Measurements from ENCODE around the gene SHISA9. TPM values are rescaled to one million over a fixed set of nuclear protein-coding genes. Genes with fewer than 3 reads are reported as not detected.

The SHISA9 gene
- total RNA-seq, 1 donor from 2014 or later = 2.5 TPM

DNA sequence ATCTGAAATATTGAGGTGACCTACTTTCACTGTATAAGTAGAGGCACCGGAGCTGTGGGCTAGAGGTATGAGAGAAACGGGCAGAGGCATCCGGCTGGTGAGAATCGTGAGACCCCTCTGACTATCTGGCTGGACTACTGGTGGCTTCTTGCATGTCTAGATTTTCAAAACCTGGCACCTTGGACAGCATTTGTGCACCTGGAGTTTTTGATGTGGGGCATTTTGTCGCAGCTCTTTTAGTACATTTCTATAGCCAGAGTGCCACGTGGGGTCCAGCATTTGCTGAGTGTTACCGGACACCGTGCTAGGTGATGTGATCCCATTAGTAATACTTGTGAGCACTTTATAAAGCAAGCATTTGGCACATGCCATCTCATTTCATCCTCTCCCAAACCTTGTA, 32.6 kb upstream of the SHISA9 start:
- no peak overlapping the region for H3K9ac ChIP-seq
- Mint-ChIP-seq H3K4me3 (no peak overlapping the region), H3K27me3 (ENCODE audit: insufficient read depth, low read depth) (peaks cover 6% of the 10 kb centered on the region), H3K4me1 (no peaks in the 10 kb centered on the region), H3K27ac (no peak overlapping the region), H3K9me3 (peaks cover 3% of the 10 kb centered on the region), H3K36me3 (no peaks in the 10 kb centered on the region)
- no peaks in the 10 kb centered on the region for H3K36me3 ChIP-seq
- no peak overlapping the region for H2AFZ ChIP-seq (replicated peaks)
- H3F3A ChIP-seq (ENCODE audit: low read depth) = no peaks in the 10 kb centered on the region
- no peak overlapping the region for H3K27ac ChIP-seq
- no peak overlapping the region for H3K4me2 ChIP-seq
- no peak overlapping the region for H3K4me3 ChIP-seq
- no peak for DNase-seq (ENCODE audit: low spot score)
- TF ChIP-seq EZH2 (IDR thresholded peaks at IDR 0.05) = no peak
- TF ChIP-seq EZH2phosphoT487 (IDR thresholded peaks at IDR 0.05) = no peak
- TF ChIP-seq, protein P1, sequence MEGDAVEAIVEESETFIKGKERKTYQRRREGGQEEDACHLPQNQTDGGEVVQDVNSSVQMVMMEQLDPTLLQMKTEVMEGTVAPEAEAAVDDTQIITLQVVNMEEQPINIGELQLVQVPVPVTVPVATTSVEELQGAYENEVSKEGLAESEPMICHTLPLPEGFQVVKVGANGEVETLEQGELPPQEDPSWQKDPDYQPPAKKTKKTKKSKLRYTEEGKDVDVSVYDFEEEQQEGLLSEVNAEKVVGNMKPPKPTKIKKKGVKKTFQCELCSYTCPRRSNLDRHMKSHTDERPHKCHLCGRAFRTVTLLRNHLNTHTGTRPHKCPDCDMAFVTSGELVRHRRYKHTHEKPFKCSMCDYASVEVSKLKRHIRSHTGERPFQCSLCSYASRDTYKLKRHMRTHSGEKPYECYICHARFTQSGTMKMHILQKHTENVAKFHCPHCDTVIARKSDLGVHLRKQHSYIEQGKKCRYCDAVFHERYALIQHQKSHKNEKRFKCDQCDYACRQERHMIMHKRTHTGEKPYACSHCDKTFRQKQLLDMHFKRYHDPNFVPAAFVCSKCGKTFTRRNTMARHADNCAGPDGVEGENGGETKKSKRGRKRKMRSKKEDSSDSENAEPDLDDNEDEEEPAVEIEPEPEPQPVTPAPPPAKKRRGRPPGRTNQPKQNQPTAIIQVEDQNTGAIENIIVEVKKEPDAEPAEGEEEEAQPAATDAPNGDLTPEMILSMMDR (IDR thresholded peaks at IDR 0.05) = no peak
- H3K79me2 ChIP-seq (ENCODE audit: low read depth) = no peaks in the 10 kb centered on the region
- H3K27me3 ChIP-seq = no peaks in the 10 kb centered on the region
- no peaks in the 10 kb centered on the region for H4K20me1 ChIP-seq (ENCODE audit: low read depth)
- no peaks in the 10 kb centered on the region for H3K9me3 ChIP-seq (ENCODE audit: low read depth)
- no peaks in the 10 kb centered on the region for H3K4me1 ChIP-seq

DNA sequence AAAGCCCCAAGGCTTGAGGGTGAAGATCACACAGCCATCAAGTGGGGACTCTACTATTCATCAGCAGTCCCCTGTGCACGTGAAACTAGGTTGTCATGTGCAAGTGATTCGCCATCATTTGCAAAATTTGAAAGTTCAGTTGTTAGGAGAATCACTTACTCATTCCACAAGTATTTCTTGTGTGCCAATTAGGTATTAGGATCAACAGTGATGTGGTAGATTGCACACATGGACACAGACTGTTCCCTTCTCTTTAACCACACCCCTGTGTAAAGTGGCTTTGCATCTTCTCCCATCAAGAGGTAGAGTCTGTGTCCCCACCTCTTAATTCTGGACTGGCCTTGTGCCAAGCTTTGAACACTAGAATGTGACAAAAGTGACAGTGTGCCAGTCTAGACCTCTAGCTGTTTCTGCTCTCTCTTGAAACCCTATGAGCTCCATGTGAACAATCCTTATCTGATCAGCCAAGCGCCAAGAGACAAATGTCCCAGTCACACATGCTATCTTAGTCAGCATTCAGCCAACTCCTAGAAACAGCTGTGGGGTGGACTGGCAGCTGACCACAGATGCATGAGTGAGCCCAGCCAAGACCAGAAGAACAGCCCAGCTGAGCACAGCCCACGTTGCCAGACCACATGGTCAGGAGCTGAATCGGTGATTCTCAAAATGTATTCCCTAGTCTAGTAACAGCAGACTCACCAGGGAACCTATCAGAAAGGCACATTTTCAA, 31.5 kb upstream of the SHISA9 start:
- H3K27ac Mint-ChIP-seq = no peak overlapping the region
- no peaks in the 10 kb centered on the region for H3K36me3 ChIP-seq

DNA sequence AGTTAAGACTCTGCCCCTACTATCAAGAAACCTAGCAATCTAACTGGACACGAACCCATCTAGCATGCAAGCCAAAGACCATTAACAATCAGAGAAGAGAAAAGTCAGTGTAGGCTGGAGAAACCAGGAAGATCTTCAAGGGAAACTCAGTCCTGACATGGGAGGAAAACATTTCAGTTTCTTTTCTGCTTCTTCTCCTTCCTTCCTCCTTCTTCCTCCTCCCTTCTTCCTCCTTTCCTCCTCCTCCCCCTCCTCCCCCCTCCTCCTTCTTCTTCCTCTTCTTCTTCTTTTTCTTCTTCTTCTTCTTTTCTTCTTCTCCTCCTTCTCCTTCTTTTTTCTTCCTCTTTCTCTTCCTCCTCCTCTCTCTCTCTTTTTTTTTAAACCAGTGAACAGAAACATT, 29.6 kb upstream of the SHISA9 start:
- Histone ChIP-seq H4K20me1 (ENCODE audit: low read depth) (no peaks in the 10 kb centered on the region), H3K27me3 (no peaks in the 10 kb centered on the region), H2AFZ (replicated peaks) (no peak overlapping the region), H3K9me3 (ENCODE audit: low read depth) (no peaks in the 10 kb centered on the region), H3F3A (ENCODE audit: low read depth) (no peaks in the 10 kb centered on the region), H3K4me1 (no peaks in the 10 kb centered on the region), H3K36me3 (no peaks in the 10 kb centered on the region), H3K79me2 (ENCODE audit: low read depth) (no peaks in the 10 kb centered on the region), H3K27ac (no peak overlapping the region), H3K9ac (no peak overlapping the region), H3K4me2 (no peak overlapping the region), H3K4me3 (no peak overlapping the region)
- Mint-ChIP-seq H3K27me3 (ENCODE audit: insufficient read depth, low read depth) (peaks cover 2% of the 10 kb centered on the region), H3K36me3 (no peaks in the 10 kb centered on the region), H3K27ac (no peak overlapping the region), H3K9me3 (peaks cover 3% of the 10 kb centered on the region), H3K4me1 (no peaks in the 10 kb centered on the region), H3K4me3 (no peak overlapping the region)
- TF ChIP-seq EZH2 (IDR thresholded peaks at IDR 0.05) (no peak), EZH2phosphoT487 (IDR thresholded peaks at IDR 0.05) (no peak)
- DNase-seq (ENCODE audit: low spot score) = no peak

More for the DNA sequence above, 31.5 kb upstream of the SHISA9 start:
- no peak for DNase-seq (ENCODE audit: low spot score)
- Histone ChIP-seq H4K20me1 (ENCODE audit: low read depth) (no peaks in the 10 kb centered on the region), H3K79me2 (ENCODE audit: low read depth) (no peaks in the 10 kb centered on the region), H3K9ac (no peak overlapping the region), H3K27me3 (no peaks in the 10 kb centered on the region), H3K9me3 (ENCODE audit: low read depth) (no peaks in the 10 kb centered on the region), H2AFZ (replicated peaks) (no peak overlapping the region), H3K4me2 (no peak overlapping the region), H3K4me1 (no peaks in the 10 kb centered on the region), H3K4me3 (no peak overlapping the region), H3K27ac (no peak overlapping the region), H3F3A (ENCODE audit: low read depth) (no peaks in the 10 kb centered on the region)
- H3K36me3 Mint-ChIP-seq = no peaks in the 10 kb centered on the region
- no peaks in the 10 kb centered on the region for H3K4me1 Mint-ChIP-seq
- H3K27me3 Mint-ChIP-seq (ENCODE audit: insufficient read depth, low read depth) = peaks cover 2% of the 10 kb centered on the region
- H3K9me3 Mint-ChIP-seq = peaks cover 3% of the 10 kb centered on the region
- no peak overlapping the region for H3K4me3 Mint-ChIP-seq
- no peak for TF ChIP-seq EZH2phosphoT487 (IDR thresholded peaks at IDR 0.05)
- no peak for TF ChIP-seq EZH2 (IDR thresholded peaks at IDR 0.05)
- TF ChIP-seq, protein P1 (IDR thresholded peaks at IDR 0.05) = no peak

- no peaks in the 10 kb centered on the region for H3K36me3 ChIP-seq
- H3K4me1 ChIP-seq = no peaks in the 10 kb centered on the region
- Mint-ChIP-seq H3K27ac (no peak overlapping the region), H3K4me3 (no peak overlapping the region), H3K4me1 (no peaks in the 10 kb centered on the region), H3K36me3 (no peaks in the 10 kb centered on the region), H3K27me3 (ENCODE audit: insufficient read depth, low read depth) (no peaks in the 10 kb centered on the region), H3K9me3 (peaks cover 3% of the 10 kb centered on the region)
- no peak overlapping the region for H3K4me2 ChIP-seq
- H3K9ac ChIP-seq = no peak overlapping the region
- H3F3A ChIP-seq (ENCODE audit: low read depth) = no peaks in the 10 kb centered on the region
- H3K79me2 ChIP-seq (ENCODE audit: low read depth) = no peaks in the 10 kb centered on the region
- TF ChIP-seq, protein P1 (IDR thresholded peaks at IDR 0.05) = no peak
- TF ChIP-seq EZH2 (IDR thresholded peaks at IDR 0.05) (no peak), EZH2phosphoT487 (IDR thresholded peaks at IDR 0.05) (no peak)
- H3K27me3 ChIP-seq = no peaks in the 10 kb centered on the region
- H2AFZ ChIP-seq (replicated peaks) = no peak overlapping the region
- no peak for DNase-seq (ENCODE audit: low spot score)
- no peaks in the 10 kb centered on the region for H3K9me3 ChIP-seq (ENCODE audit: low read depth)
- no peak overlapping the region for H3K27ac ChIP-seq
- no peak overlapping the region for H3K4me3 ChIP-seq
- H4K20me1 ChIP-seq (ENCODE audit: low read depth) = no peaks in the 10 kb centered on the region
Measured at GRCh38 chr16:12874186-12874585, 27.2 kb upstream of the SHISA9 start.

All from neural progenitor cell (in vitro differentiated cells).